ENCODE results near the gene HSF2BP. TPM values are rescaled to one million over a fixed set of nuclear protein-coding genes. Genes with fewer than 3 reads are reported as not detected.
A peak's percentile ranks its signal among the peaks of the same experiment; 100 is the strongest.

Gene HSF2BP
- total RNA-seq, 1 experiment from 2014 or later, result 1.5 TPM

DNA sequence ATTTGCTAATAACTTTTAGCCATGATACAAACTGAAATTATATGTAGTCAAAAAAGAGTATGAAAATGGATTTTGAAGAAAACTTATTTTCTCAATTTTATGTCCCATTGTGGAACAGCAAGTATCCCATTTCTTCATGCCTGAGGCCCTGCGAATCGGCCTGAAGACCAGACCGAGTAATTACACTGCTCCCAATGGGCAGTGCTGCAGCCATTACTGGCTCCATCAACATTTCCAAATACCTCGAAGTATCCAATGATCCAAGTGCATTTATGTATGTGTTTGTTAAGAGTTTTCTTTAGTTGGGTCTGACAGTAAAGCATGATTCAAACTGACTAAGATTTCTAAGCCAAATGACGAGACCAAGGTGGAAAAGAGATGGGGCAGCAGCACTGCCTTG is 44.4 kb downstream of the HSF2BP start:
- CTCF ChIA-PET, result interaction anchor here (1.1 kb wide), 1 partner anchor 26 kb away, joined by 3 read pairs; no protein-coding TSS in a partner anchor
- no TSS peak for BruUV-seq (replicated peaks)
- peaks cover 6% of the 10 kb centered on the region for H3K4me1 Mint-ChIP-seq (ENCODE audit: low read depth, unreplicated experiment)

DNA sequence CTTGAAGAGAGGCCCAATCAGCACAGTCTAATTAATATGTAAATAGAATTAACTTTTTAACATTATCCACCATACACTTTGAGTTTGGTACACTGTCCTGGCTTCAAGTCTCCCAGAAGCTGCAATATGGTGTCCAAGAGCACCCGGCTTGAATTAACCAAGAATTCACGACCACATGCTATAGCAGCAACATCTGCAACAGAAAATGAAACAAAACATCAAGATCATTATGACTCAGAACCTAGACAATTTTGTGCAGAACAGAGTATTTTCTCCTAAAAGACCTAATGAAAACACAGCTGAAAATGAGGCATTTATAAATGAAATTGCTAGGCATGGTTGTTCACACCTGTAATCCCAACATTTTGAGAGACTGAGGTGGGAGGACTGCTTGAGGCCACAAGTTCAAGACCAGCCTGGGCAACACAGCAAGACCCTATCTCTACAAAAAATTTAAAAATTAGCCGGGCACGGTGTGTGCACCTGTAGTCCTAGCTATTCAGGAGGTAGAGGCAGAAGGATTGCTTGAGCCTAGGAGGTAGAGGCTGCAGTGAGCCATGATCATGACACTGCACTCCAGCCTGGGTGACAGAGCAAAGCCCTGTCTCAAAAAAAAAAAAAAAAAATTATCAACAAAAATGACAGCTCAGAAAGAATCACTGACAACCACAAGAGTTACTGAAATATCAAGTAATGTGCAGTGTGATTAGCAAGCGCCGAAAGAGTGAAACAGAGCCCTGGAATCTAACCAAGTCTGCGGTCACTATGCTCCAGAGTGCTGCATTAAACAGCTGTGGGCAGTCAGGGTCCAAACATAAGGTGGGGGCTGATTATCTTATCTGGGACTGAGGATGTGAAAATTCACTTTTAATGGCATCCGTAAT is 45.3 kb downstream of the HSF2BP start:
- Mint-ChIP-seq H3K4me3 (ENCODE audit: low read depth, unreplicated experiment) (no peak overlapping the region), H3K27ac (ENCODE audit: unreplicated experiment) (no peak overlapping the region), H3K36me3 (ENCODE audit: insufficient read depth, unreplicated experiment) (no peaks in the 10 kb centered on the region), H3K9me3 (ENCODE audit: low read depth, unreplicated experiment) (no peaks in the 10 kb centered on the region), H3K27me3 (ENCODE audit: unreplicated experiment) (no peaks in the 10 kb centered on the region), H3K4me1 (ENCODE audit: low read depth, unreplicated experiment) (peaks cover 14% of the 10 kb centered on the region)
- no TSS peak for BruUV-seq (replicated peaks)
- TF ChIP-seq, protein P1, sequence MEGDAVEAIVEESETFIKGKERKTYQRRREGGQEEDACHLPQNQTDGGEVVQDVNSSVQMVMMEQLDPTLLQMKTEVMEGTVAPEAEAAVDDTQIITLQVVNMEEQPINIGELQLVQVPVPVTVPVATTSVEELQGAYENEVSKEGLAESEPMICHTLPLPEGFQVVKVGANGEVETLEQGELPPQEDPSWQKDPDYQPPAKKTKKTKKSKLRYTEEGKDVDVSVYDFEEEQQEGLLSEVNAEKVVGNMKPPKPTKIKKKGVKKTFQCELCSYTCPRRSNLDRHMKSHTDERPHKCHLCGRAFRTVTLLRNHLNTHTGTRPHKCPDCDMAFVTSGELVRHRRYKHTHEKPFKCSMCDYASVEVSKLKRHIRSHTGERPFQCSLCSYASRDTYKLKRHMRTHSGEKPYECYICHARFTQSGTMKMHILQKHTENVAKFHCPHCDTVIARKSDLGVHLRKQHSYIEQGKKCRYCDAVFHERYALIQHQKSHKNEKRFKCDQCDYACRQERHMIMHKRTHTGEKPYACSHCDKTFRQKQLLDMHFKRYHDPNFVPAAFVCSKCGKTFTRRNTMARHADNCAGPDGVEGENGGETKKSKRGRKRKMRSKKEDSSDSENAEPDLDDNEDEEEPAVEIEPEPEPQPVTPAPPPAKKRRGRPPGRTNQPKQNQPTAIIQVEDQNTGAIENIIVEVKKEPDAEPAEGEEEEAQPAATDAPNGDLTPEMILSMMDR (IDR thresholded peaks at IDR 0.05; ENCODE audit: unreplicated experiment), result no peak
- CTCF ChIA-PET, result no interaction called here
- no peak for DNase-seq
- intact Hi-C loops (cut with micrococcal nuclease; ENCODE audit: unreplicated experiment), result no loop called here

More for the DNA sequence above, 44.4 kb downstream of the HSF2BP start:
- no peak for DNase-seq
- TF ChIP-seq, protein P1 (IDR thresholded peaks at IDR 0.05; ENCODE audit: unreplicated experiment), result no peak
- Mint-ChIP-seq H3K27me3 (ENCODE audit: unreplicated experiment) (no peaks in the 10 kb centered on the region), H3K4me3 (ENCODE audit: low read depth, unreplicated experiment) (no peak overlapping the region), H3K36me3 (ENCODE audit: insufficient read depth, unreplicated experiment) (no peaks in the 10 kb centered on the region), H3K27ac (ENCODE audit: unreplicated experiment) (no peak overlapping the region), H3K9me3 (ENCODE audit: low read depth, unreplicated experiment) (no peaks in the 10 kb centered on the region)
- intact Hi-C loops (cut with micrococcal nuclease; ENCODE audit: unreplicated experiment), result no loop called here

GRCh38 chr21:43611598-43612369 is 47.5 kb downstream of the HSF2BP start:
- H3K27ac Mint-ChIP-seq (ENCODE audit: unreplicated experiment), result peak overlapping the region; percentile 61
- peak; percentile 71 for DNase-seq
- CTCF ChIA-PET, result interaction anchor here (0.5 kb wide), 1 partner anchor 11 kb away, joined by 3 read pairs; no protein-coding TSS in a partner anchor
- H3K36me3 Mint-ChIP-seq (ENCODE audit: insufficient read depth, unreplicated experiment), result no peaks in the 10 kb centered on the region
- H3K9me3 Mint-ChIP-seq (ENCODE audit: low read depth, unreplicated experiment), result no peaks in the 10 kb centered on the region
- no peak overlapping the region for H3K4me3 Mint-ChIP-seq (ENCODE audit: low read depth, unreplicated experiment)
- no TSS peak for BruUV-seq (replicated peaks)
- no peaks in the 10 kb centered on the region for H3K27me3 Mint-ChIP-seq (ENCODE audit: unreplicated experiment)
- TF ChIP-seq, protein P1 (IDR thresholded peaks at IDR 0.05; ENCODE audit: unreplicated experiment), result peak; percentile 33
- intact Hi-C loops (cut with micrococcal nuclease; ENCODE audit: unreplicated experiment), result no loop called here
- H3K4me1 Mint-ChIP-seq (ENCODE audit: low read depth, unreplicated experiment), result peaks cover 24% of the 10 kb centered on the region

DNA sequence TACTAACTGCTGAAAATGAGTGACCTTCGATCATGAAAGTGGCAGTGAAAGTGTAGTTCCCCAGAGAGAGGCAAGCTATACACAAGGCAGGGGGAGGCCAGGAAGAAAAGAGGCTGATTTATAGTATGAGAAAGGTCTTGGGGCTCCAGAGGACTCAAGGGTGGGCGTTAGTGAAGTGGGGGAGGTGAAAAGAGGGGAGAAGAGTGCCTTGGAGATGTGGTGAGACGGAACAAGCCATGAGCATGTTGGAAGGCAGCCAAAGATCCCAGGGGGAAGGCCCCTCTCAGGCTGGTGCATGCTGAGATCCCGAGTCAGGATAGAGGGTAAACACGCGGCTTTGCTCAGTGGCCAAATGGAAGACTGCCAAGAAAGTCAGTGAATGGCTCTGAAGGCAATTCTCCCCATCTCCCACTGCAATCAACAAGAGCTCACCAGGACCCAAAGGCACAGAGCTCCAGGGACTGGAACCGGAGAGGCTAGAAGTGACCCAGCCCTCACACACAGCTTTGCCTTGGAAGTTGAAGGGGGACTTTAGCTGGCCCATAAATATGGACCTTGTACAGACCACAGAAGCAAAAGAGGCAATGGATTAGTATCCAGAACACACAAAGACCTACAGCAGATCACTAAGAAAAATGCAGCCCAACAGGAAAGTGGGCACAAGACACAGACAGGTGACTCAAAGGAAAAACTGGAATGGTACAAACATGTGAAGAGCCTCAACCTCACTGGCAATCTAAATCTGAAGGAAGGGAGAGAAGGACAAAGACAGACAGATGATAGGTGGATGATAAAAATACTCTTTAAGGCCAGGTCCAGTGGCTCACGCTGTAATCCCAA is 49.6 kb downstream of the HSF2BP start:
- BruUV-seq (replicated peaks), result no TSS peak
- peak overlapping the region; percentile 84 for H3K27ac Mint-ChIP-seq (ENCODE audit: unreplicated experiment)
- peaks cover 24% of the 10 kb centered on the region for H3K4me1 Mint-ChIP-seq (ENCODE audit: low read depth, unreplicated experiment)
- H3K36me3 Mint-ChIP-seq (ENCODE audit: insufficient read depth, unreplicated experiment), result no peaks in the 10 kb centered on the region
- H3K4me3 Mint-ChIP-seq (ENCODE audit: low read depth, unreplicated experiment), result peak overlapping the region; percentile 29
- CTCF ChIA-PET, result interaction anchor here (0.6 to 1.3 kb wide), 3 partner anchors 9 to 43 kb away, joined by 4 read pairs; no protein-coding TSS in a partner anchor
- TF ChIP-seq, protein P1 (IDR thresholded peaks at IDR 0.05; ENCODE audit: unreplicated experiment), result no peak
- peak; percentile 63 for DNase-seq
- H3K27me3 Mint-ChIP-seq (ENCODE audit: unreplicated experiment), result no peaks in the 10 kb centered on the region
- H3K9me3 Mint-ChIP-seq (ENCODE audit: low read depth, unreplicated experiment), result no peaks in the 10 kb centered on the region
- intact Hi-C loops (cut with micrococcal nuclease; ENCODE audit: unreplicated experiment), result no loop called here

Measured in Calu3 (cell line).